Stimulated activated CD4-positive, alpha-beta T cell treated with anti-CD3 and anti-CD28 coated beads, Interleukin-2, amount 100 ng/mL, for 48 hours (primary cell): ENCODE results near the gene RGS2.
A peak's percentile ranks its signal among the peaks of the same experiment; 100 is the strongest.

Experiments used
- DNase-seq, 2 donors: peaks; one replicate each; pipeline ENCODE4 v3.0.0-alpha.2; 2020

The RGS2 gene

DNA sequence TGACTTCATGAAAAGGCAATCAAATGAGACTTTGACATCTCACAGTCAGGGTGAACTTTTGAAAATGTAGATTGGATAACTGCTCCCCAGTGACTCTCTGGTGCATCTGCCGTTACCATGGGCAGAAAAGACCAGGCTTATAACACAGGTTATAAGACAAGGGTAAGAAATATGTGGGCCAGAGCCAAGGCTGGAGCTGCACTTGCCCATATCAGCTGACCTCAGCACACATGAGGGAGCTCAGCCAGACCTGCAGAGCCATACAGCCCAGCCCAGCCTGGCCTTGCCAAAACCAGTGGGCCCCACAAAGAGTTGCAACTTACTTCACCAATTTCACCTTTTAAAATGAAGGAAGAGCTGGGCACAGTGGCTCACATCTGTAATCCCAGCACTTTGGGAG lies 11.7 kb upstream of the RGS2 start:
- no peak for DNase-seq

DNA sequence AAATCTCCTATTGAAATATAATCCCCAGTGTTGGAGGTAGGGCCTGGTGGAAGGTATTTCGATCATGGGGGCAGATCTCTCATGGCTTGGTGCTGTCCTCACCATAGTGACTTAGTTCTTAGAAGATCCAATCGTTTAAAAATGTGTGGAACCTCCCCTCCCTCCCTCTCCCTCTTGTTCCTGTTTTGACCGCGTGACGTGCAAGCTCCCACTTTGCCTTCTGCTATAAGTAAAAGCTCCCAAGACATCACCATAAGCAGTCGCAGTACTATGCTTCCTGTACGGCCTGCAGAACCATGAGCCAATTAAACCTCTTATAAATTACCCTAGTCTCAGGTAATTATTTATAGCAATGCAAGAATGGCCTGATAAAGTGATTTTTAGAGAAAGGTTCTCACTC lies 10.9 kb upstream of the RGS2 start:
- DNase-seq: no peak

DNA sequence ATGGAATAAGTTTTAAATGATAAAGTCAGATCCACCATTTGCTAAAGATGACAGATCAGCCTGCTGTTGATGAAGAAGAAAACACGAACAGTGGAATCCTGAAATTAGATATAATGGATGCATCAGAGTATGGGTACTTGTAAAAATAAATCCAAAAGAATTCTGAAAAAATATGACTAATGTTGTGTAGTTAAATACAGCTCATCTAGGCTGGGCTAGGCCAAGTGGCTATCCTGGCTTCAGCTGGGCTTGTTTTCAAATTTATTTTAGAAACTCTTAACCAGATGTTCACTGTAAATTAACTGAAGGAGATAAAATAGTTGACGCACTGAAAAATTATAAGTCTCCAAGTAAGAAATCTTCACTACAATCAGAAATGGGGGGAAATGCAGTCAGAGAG lies 7.4 kb upstream of the RGS2 start:
- no peak for DNase-seq

DNA sequence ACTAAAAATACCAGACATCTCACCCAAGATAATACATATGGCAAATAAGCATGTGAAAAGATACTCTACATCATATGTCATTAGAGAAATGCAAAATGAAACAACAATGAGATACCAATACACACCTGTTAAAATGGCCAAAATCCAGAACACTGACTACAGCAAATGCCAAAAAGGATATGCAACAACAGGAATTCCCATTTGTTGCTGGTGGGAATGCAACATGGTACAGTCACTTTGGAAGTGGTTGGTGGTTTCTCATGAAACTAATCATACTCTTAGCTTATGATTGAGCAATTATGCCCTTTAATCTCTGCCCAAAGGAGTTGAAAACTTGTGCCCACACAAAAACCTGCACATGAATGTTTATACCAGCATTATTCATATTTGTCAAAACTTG lies 6.4 kb upstream of the RGS2 start:
- no peak for DNase-seq

DNA sequence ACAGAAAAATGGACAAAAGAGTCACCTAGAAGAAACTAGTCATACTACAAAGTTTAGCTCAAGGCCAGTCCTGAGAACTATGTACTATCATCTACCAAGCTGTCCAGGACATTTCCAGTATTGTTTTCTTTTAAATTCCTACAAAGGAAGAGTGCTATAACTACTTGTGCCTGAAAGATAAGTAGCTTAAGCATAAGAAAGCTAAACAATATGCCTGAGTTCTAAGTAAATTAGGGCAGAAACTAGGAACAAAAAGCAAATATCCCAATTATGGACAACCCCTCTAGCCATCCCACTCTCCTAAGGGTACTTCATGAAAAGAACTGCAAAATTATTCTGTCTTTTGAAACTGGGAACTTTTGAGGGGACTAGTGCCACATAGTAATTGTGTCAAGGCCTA lies 5.3 kb upstream of the RGS2 start:
- no peak for DNase-seq

DNA sequence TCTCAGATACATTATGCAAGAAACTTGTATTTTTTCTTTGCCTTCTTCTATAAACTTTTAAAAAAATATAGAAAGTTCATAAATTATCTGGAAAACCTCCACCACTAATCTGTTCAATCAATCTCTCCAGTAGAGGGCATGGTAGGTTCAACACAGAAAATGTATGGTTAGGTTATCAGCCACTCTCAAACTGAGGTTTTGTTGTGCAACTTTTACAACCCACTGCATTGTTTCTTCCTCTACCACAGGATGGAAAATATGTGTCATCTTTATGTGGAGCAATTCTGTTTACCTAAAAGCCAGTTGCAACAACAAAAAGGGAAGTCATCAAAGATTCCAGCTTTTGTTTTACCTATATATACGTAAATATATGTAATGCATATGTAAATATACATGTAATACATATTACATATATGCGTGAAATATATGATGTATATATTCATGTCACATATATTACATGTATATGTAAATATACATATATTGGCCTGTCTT lies 3.0 kb upstream of the RGS2 start:
- DNase-seq: peak in 1 of 2 donors; percentile 3

DNA sequence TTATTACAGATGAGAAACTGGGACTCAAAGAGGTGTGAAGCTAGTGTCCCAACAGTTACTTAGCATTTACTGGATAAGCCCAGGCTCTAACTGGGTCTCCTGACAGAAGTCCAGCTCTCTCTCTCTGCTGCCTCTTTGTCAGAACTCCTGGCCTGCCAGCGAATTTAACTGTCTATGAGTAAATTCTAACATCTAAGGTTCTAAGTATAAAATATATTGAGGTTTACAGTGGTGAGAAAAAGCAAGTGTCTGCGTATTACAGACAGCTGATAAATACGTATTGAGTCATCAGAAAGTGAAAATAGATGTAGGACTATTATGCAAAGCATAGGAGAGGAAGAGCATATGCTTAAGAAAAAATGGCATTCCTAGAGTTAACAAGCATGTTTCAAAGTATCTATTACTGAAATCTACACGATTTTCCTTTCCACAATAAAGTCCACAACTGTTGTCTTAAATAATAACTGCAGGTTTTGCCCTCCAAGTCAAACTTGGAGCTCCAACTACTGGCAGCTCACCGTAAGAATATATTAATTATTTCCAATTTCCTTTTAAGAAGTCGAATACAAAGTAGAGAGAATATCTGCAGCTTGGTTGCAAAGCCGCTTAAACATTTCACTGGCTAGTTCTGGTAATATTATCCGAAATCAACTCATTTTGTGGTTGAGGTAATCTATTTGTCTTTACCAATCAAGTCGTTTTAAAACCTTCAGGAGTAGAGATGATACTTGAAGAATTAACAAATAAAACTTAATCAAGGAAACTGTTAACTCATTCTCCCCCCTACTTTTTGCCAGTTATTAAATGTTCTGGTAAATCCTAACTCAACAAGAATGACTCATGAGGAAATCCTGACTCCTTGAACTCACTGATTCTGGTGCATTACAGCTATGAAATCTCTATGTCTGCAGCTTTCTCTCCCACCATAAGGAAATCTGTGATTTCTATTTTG lies 1.4 kb upstream of the RGS2 start:
- DNase-seq: no peak

DNA sequence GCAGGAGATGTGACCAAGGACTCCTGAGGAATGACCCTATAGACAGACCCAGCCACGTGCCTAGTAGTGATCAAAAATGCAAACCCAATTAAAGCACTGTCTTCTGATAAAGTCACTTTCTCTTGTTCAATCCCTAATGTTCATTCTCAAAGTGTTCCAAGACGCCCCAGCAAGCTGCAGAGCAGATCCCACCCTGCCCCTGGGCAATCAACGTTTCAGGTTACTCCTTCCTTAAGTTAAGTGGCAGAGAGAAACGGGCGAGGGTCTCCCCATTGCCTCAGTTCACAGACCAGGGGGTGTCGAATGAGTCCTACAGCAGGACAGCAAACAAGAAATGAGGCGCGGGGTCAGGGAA lies 699 bp upstream of the RGS2 start:
- peak; percentile 1 to 2 for DNase-seq

DNA sequence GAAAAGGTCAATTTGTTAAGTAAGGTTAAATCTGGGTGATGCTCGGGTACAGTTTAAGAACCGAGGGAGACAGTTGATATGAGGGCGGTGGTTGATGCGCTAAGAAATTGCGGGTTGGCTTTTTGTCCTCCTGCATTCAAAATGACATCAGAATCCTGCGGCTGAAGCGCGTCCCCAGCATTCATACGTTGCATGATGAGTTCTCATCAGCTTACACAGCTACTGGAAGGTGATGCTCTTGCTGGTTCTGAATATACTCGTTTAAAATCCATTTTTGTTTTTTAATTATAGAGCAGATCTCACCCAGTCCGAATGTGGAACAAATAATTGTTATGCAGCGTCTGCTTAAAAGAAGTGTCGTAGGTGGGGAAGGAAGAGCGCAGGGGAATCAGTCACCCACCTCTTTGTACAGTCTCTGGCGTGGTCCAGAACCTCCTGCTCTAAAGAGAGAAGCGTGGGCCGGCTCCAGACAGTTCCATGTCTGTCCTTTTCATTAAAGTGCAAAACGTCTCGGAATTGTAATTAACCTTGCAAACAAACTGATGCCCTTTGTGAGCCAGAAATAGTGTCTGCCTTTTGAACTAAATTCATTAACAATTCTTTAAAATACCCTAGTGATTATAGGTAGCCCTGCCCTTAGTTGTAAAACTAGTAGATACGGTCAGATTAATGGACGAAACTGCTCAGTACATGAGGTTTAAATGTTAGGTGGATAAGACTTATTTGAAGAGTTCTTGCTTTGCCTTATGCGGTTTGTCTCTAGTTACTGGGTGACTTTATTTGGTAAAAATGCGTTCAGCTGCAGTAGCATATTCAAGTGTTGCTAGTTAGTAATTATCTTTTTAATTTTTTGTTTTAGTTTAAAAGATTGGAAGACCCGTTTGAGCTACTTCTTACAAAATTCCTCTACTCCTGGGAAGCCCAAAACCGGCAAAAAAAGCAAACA lies 741 bp downstream of the RGS2 start:
- DNase-seq: peak; percentile 4 to 35

DNA sequence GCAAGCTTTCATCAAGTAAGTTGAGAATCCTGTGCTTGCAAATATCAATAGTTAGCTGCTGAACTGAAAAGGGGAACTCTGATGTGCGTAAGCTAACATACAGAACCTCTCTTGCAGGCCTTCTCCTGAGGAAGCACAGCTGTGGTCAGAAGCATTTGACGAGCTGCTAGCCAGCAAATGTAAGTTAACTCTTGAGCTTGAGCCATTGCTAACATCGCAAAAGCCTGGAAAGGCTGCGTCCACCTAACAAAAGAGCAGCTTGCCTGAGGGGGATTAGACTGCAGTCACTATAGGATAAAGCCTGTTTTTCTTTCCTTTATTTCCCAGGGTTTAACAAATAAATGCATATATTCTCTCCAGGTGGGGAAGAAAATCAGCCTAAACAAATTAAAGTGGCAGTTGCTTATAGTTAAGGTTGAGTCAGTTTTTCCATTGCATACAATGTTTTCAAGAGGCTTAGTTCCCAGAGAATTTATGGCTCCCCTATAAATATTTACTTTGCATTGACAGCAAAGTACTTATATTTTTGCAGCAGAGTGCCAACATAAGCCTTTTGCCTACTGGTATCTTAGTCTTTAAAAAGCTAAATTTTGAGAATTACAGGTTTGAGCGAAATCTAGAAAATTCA lies 1.5 kb downstream of the RGS2 start:
- no peak for DNase-seq

DNA sequence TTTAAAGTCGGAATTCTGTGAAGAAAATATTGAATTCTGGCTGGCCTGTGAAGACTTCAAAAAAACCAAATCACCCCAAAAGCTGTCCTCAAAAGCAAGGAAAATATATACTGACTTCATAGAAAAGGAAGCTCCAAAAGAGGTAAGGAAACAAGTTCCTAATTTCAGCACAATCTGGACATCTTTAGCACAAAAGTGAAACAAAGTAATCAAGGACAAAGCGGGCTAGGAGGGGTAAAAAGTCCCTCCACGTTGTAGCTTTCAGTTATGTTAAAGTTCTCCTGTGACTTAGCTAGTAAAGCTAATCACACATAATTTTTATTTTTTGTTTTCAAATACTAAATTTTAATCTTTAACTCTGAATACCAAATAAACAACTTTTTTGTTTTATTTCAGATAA lies 2.2 kb downstream of the RGS2 start:
- no peak for DNase-seq

DNA sequence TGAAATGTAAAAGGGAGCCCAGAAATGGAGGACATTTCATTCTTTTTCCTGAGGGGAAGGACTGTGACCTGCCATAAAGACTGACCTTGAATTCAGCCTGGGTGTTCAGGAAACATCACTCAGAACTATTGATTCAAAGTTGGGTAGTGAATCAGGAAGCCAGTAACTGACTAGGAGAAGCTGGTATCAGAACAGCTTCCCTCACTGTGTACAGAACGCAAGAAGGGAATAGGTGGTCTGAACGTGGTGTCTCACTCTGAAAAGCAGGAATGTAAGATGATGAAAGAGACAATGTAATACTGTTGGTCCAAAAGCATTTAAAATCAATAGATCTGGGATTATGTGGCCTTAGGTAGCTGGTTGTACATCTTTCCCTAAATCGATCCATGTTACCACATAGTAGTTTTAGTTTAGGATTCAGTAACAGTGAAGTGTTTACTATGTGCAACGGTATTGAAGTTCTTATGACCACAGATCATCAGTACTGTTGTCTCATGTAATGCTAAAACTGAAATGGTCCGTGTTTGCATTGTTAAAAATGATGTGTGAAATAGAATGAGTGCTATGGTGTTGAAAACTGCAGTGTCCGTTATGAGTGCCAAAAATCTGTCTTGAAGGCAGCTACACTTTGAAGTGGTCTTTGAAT lies 2.9 kb downstream of the RGS2 start:
- no peak for DNase-seq

DNA sequence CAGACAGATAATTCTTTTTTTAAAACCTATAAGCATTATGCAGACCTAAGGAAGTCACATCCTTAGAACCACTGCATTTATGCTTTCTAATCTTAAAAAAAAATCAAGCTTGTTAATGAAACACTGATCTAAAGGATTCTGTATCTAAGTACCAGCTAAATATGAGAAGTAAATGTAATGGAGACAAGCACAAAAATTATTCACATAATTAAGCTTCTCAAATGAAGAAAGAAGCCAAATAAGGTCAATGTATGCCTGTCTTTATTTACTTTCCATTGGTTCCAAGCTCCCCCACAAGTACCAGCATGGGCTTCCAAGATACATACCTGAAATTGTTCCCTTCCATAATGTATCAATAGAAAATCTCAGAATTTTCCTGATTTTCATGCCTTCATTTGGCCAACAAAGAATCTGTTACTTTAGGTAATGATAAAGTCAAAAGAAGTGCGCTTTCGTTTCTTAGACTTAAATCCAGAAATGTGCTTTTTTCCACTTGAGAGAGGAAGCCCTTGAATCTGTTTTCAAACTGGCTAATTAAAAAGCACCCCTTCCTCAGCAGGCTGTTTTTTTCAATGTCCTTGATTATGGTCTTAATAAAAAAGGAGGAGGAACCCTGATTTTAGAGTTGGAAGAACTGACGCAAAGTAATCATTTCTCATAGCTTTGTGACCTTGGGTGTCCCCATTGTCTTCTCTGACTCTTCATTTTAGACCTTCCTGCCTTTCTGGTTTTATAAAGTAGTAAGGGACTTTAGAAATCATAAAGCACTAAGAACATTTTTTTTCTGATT lies 3.8 kb downstream of the RGS2 start:
- DNase-seq: no peak

DNA sequence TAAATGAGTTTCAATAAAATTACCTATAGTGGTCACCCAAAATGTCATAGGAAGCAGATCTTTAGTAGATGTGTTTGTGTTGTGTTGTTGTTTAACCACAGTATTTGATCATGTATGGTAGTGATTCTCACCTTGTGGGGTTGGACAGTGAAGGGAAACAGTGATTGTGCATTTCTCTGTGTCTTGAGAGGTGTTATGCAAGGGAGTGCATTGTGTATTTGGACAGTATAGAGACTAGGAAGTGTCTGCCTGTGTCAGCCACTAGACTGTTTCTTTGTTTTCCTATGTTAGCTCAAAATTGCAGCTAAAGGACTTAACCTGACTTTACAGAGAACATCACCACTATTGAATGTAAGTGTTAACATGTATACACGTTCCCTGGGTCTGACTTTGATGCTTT lies 6.0 kb downstream of the RGS2 start:
- no peak for DNase-seq

DNA sequence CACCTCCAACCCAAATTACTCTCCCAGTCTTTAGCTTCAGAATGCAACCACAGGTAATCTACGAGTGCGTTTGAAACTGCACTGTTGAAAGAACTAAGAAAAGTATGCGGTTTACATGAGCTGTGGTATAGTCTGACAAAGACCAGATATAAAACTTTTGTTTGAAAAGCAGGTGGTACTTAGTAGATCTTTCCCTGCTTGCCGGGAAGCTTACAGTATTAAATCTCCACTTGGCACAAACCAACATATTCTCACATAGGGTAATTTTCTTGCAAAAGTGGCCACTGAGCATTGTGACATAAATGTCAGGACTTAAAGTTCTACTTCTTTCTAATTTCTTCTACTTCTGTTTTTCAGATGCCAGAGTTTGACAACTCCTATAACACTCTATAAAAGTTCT lies 8.4 kb downstream of the RGS2 start:
- DNase-seq: no peak

DNA sequence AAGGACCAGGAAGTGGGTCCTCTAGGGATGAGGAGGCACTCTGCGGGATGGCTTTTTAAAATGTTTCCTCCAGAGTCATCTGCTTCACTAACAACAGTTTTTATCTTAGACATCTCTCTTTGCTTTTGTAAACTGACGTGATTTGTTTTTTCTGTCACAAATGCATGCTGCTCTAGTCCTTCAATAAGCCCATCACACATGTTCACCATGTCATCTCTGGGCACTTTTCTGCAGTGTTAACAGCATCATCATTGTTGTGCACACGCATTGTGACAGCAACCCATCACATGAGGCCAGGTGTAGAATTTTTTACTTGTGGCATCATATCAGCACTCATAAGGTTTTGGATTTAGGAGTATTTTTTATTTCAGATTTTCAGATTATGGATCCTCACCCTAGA lies 12.5 kb downstream of the RGS2 start:
- DNase-seq: no peak

DNA sequence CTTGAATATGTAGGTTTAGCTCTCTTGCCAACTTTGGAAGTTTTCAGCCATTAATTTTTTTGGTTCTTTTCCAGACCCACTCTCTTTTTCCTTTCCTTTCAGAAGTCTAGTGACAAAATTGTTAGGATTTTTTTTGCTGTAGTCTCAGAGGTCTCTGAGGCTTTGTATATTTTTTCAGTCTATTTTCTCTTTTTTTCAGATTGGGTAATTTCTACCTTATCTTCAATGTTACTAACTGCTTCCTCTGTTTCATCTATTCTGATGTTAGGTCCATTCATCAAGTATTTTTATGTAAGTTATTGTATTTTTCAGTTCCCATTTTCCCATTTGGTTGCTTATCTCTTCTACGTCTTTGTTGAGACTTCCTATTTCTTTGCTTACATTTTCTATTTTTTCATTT lies 15.7 kb downstream of the RGS2 start:
- no peak for DNase-seq

DNA sequence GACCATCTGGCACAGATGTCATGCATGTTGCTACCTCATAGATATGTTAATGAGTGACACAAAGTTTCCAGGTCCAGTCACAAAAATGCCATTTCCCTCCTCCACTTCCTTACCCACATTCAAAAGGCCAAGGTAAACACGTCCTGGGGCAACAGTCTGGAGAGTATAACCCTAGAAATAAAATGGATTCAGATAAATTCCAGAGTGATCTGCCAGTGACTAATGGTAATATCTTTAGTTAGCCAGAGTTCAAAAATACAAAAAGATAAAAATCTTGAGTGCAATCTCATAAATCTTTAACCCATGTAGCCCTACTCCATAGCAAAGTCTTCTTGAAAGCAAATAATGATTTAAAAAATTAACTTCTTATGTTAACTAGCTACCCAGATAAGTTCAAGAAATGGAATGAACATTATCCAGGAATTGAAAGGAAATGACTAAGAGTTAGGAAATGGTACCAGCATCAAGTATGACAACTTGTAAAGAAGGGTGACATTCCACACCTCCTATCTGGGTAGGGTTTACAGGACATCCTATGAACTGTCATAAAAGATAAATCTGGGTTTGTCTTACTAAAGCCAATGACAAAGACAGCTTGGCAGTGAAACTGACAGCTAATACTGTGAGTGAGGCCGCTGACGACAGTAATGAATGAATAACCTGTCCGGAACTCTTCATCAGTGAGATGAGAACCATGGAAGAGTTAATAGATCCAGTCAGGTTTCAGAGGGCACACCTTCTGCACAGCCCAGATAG lies 18.1 kb downstream of the RGS2 start:
- DNase-seq: no peak

DNA sequence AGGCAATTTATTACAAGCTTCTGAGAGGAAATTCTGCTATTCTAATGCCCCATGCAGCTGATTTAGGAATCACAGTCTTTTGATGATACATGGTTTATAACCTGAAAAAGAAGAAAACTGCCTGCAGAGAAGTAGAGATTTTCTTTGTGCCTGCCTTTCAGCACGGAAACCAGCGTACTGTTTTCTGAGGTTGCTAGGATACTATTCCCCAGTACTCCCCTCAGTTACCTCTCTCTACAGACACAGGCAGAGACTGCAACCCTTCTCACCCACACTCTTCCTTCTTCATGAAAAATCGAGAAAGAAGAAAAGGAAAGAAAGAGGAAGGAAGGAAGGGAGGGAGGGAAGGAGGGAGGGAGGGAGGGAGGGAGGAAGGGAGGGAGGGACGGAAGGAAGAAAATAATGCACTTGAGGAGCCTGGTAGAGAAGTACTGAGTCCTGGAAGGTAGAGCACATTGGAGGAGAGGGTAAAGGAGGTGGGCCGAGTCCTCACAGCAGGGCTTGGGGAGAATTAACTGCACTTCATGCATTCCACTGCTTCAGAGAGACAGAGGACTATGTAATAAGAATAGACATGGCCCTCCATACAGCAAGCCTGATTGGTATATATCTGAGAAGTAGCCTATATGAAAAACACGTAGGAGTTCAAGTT lies 21.9 kb downstream of the RGS2 start:
- DNase-seq: no peak

DNA sequence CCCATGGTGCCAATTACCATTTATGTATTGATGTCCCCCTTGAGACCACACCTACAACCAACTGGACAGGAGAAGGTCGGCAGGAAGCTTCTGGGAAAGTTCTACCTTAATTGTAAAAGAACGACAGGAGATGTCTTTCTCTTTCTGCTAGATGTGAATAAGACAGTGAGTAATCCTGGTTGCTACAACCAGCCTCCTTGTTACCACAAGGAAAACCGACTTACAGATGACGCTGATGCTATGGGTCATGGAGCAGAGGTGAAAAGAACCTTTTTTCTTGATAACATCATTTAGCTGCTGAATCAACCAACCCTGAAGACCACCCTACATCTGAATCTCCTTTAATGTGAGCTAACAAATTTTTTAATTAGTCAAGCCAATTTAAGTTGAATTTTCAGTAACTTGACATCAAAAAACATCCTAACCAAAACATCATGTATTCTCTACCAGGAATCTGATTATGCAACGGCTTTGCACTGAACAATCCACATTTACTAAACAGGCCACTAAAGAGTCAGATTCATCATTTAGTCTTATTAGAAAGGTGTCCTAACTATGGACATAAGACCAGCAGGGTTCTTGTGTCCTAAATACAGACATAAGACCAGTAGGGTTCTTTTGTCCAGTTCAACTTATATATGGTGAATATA lies 23.0 kb downstream of the RGS2 start:
- DNase-seq: no peak
